ENCODE data around the gene GNB5.

Gene GNB5

GRCh38 chr15:52136442-52136980, 54.7 kb downstream of the GNB5 start:
- Histone ChIP-seq H3K79me2 (no peaks in the 10 kb centered on the region), H3K9me3 (ENCODE audit: control insufficient read depth, low read length) (no peaks in the 10 kb centered on the region), H3K27ac (no peak overlapping the region), H3K9ac (no peak overlapping the region), H3K36me3 (ENCODE audit: control insufficient read depth, insufficient read depth, low read length) (no peaks in the 10 kb centered on the region), H3K4me2 (ENCODE audit: low read length) (no peak overlapping the region), H3K4me1 (no peaks in the 10 kb centered on the region), H2AFZ (no peak overlapping the region), H3K4me3 (ENCODE audit: low read depth, low read length) (no peak overlapping the region), H3K27me3 (ENCODE audit: control insufficient read depth, insufficient read depth, low read length) (no peaks in the 10 kb centered on the region)
- no peak for TF ChIP-seq CTCF (IDR thresholded peaks at IDR 0.05)

DNA sequence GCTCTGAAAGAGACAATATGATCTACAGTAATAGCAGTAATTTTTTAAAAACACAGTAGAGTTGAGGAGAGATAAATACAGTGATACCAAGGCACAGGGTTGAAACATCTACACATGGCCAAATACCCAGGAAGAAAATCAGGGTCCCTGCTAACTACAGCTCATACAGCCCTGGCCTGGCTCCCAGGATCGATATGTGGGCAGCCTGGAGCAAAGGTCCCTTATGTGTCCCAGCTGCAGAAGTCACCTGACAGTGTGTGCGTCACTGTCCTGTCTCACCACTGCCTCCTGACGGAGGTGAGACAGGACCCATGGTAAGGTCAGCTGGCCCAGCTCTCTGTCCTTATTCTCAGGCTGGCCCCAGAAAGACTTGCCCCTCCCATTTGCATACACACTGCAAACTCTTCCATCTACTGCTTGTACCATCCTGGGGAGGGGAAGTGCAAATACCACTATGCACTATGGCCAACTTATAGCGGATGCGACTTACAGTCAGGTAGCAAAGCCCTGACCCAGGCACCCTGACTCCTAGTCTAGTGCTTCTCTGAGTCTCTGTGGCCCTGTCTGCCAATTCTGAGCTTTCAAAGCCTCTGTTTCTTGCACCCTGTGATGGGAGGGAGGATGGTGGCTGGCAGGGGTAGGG, 56.6 kb downstream of the GNB5 start:
- H2AFZ ChIP-seq = no peak overlapping the region
- no peaks in the 10 kb centered on the region for H3K4me1 ChIP-seq
- no peak overlapping the region for H3K4me2 ChIP-seq (ENCODE audit: low read length)
- no peak overlapping the region for H3K27ac ChIP-seq
- no peaks in the 10 kb centered on the region for H3K36me3 ChIP-seq (ENCODE audit: control insufficient read depth, insufficient read depth, low read length)
- H3K27me3 ChIP-seq (ENCODE audit: control insufficient read depth, insufficient read depth, low read length) = no peaks in the 10 kb centered on the region
- no peaks in the 10 kb centered on the region for H3K79me2 ChIP-seq
- no peak overlapping the region for H3K4me3 ChIP-seq (ENCODE audit: low read depth, low read length)
- no peak overlapping the region for H3K9ac ChIP-seq
- TF ChIP-seq CTCF (IDR thresholded peaks at IDR 0.05) = no peak
- no peaks in the 10 kb centered on the region for H3K9me3 ChIP-seq (ENCODE audit: control insufficient read depth, low read length)

- Histone ChIP-seq H3K9ac (no peak overlapping the region), H3K4me1 (no peaks in the 10 kb centered on the region), H3K27me3 (ENCODE audit: control insufficient read depth, insufficient read depth, low read length) (no peaks in the 10 kb centered on the region), H2AFZ (no peak overlapping the region), H3K27ac (no peak overlapping the region), H3K36me3 (ENCODE audit: control insufficient read depth, insufficient read depth, low read length) (no peaks in the 10 kb centered on the region), H3K4me3 (ENCODE audit: low read depth, low read length) (no peak overlapping the region), H3K9me3 (ENCODE audit: control insufficient read depth, low read length) (no peaks in the 10 kb centered on the region), H3K79me2 (no peaks in the 10 kb centered on the region), H3K4me2 (ENCODE audit: low read length) (no peak overlapping the region)
- no peak for TF ChIP-seq CTCF (IDR thresholded peaks at IDR 0.05)
Measured at GRCh38 chr15:52133510-52134220, 57.5 kb downstream of the GNB5 start.

DNA sequence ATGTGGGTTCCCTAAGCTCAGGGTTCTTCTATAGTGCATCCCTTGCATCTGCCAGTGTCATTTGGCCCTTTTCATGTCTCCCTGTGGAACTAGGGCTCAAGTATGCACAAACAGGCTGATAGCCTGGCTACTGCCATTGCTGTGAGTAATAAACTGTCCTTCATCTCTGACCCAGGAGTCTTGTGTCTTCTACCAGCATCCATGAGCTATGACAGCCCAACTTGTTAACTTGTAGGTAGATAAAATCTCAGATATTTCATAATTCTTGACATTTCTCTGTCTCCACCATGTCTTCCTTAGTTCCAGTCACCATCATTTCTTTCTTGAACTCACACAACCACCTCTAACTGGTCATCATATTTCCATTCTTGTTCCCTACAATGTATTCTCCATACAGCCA, 59.1 kb downstream of the GNB5 start:
- Histone ChIP-seq H2AFZ (no peak overlapping the region), H3K9ac (no peak overlapping the region), H3K27ac (no peak overlapping the region), H3K27me3 (ENCODE audit: control insufficient read depth, insufficient read depth, low read length) (no peaks in the 10 kb centered on the region), H3K4me1 (no peaks in the 10 kb centered on the region), H3K4me3 (ENCODE audit: low read depth, low read length) (no peak overlapping the region), H3K79me2 (no peaks in the 10 kb centered on the region), H3K4me2 (ENCODE audit: low read length) (no peak overlapping the region), H3K9me3 (ENCODE audit: control insufficient read depth, low read length) (no peaks in the 10 kb centered on the region), H3K36me3 (ENCODE audit: control insufficient read depth, insufficient read depth, low read length) (no peaks in the 10 kb centered on the region)
- no peak for TF ChIP-seq CTCF (IDR thresholded peaks at IDR 0.05)
